K562 (cell line): ENCODE results near the gene FBXO8.

Experiments
- CREB1 ChIP-seq, 2 experiments: sonication (generic) in 1 of 2; formaldehyde crosslinking in 1 of 2; IDR thresholded peaks; 2 replicates each; pipeline versions ENCODE4 v1.6.1 to v1.8.0; 2012 to 2022; ENCODE audit warnings: inconsistent platforms in 1 of 2, mild to moderate bottlenecking in 1 of 2, missing genetic modification reagents in 1 of 2, moderate library complexity in 1 of 2
- ILK ChIP-seq: fragments of 450-650 bp; IDR thresholded peaks from 2 replicates; pipeline ENCODE4 v1.6.1; 2016; ENCODE audit warnings: missing genetic modification characterization, low read depth, mild to moderate bottlenecking, missing compliant biosample characterization, moderate library complexity, borderline replicate concordance
- RAD21 ChIP-seq, 2 experiments: fragments of 250-450 bp in 1 of 2; fragments of 450-650 bp in 1 of 2; sonication (Bioruptor Pico) in 1 of 2; formaldehyde crosslinking in 1 of 2; IDR thresholded peaks in 1 of 2; conservative IDR thresholded peaks in 1 of 2; 2 replicates each; pipeline versions ENCODE4 v1.4.0 to v1.8.0; 2020 to 2022; ENCODE audit warnings: mild to moderate bottlenecking in 2 of 2, moderate library complexity in 1 of 2
- RBFOX2 ChIP-seq: fragments of 200-400 bp; formaldehyde crosslinking; IDR thresholded peaks from 2 replicates; pipeline ENCODE4 v1.6.1; 2017; ENCODE audit warnings: low read depth, mild to moderate bottlenecking, low read length, moderate library complexity
- RFX5 ChIP-seq: IDR thresholded peaks from 2 replicates; pipeline ENCODE4 v1.6.1; 2011; ENCODE audit warnings: low read depth, mild to moderate bottlenecking, improper control_type of control experiment, low read length
- ZNF780A ChIP-seq: fragments of 250-450 bp; sonication (Bioruptor Pico); IDR thresholded peaks from 2 replicates; pipeline ENCODE4 v1.5.0; 2021; ENCODE audit warnings: mild to moderate bottlenecking
- TF ChIP-seq, protein P1 (sequence below), 3 experiments: IDR thresholded peaks in 2 of 3; conservative IDR thresholded peaks in 1 of 3; 2 replicates each; pipeline ENCODE4 v1.5.1; 2011 to 2012; ENCODE audit warnings: low read length in 3 of 3, mild to moderate bottlenecking in 3 of 3, control low read depth in 2 of 3, improper control_type of control experiment in 1 of 3, inconsistent platforms in 1 of 3, low read depth in 1 of 3, mixed read lengths in 1 of 3, moderate library complexity in 1 of 3; ENCODE audit not compliant: insufficient read depth in 2 of 3

DNA sequence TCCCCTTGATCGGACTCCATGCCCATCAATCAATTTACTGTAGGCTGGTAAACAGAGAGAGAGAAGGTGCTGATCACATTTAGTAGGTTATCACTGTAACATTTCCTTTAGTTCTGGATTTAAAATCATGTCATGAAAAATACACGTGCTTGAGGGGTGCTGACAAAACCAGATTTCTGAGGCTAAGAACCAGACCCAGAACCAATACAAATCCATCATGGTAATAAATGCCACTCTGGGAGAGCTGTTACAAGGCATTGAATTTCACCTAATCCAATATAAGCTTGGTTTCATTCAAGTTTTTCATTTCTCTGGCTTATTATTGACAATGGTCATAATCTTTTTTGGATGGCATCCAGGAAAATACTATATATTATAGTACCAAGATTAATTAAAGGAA lies 54.5 kb downstream of the FBXO8 start:
- TF ChIP-seq RFX5 (no peak), ZNF780A (no peak), RBFOX2 (no peak), CREB1 (IDR thresholded peaks at IDR 0.05) (no peak), CREB1 (CRISPR knock-in tag; IDR thresholded peaks at IDR 0.05) (no peak), RAD21 (CRISPR knock-in tag; conservative IDR thresholded peaks at IDR 0.05 in 1 of 2, IDR thresholded peaks at IDR 0.05 in 1 of 2) (no peak), ILK (tag) (no peak)
- TF ChIP-seq, protein P1, sequence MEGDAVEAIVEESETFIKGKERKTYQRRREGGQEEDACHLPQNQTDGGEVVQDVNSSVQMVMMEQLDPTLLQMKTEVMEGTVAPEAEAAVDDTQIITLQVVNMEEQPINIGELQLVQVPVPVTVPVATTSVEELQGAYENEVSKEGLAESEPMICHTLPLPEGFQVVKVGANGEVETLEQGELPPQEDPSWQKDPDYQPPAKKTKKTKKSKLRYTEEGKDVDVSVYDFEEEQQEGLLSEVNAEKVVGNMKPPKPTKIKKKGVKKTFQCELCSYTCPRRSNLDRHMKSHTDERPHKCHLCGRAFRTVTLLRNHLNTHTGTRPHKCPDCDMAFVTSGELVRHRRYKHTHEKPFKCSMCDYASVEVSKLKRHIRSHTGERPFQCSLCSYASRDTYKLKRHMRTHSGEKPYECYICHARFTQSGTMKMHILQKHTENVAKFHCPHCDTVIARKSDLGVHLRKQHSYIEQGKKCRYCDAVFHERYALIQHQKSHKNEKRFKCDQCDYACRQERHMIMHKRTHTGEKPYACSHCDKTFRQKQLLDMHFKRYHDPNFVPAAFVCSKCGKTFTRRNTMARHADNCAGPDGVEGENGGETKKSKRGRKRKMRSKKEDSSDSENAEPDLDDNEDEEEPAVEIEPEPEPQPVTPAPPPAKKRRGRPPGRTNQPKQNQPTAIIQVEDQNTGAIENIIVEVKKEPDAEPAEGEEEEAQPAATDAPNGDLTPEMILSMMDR (IDR thresholded peaks at IDR 0.05 in 2 of 3, conservative IDR thresholded peaks at IDR 0.05 in 1 of 3; ENCODE audit: insufficient read depth in 2 of 3, low read depth in 1 of 3, low read length in 3 of 3): no peak
